Right cardiac atrium (tissue), 5 donors: ENCODE results near the gene MFF. TPM values are rescaled to one million over a fixed set of nuclear protein-coding genes. Genes with fewer than 3 reads are reported as not detected.
A peak's percentile ranks its signal among the peaks of the same experiment; 100 is the strongest.

ENCODE experiments used
- ATAC-seq, 2 donors: fragments of 200-7000 bp; cut with Tn5 transposase; one replicate each; pipeline versions ENCODE4 v1.8.0 to v1.9.1; 2020; ENCODE audit warnings: moderate library complexity in 2 of 2, mild to moderate bottlenecking in 1 of 2
- DNase-seq, 3 donors: peaks; one replicate each; pipeline ENCODE4 v3.0.0-alpha.2; 2020
- H3K27ac ChIP-seq: one replicate; pipeline ENCODE4 v1.5.1; 2013; ENCODE audit warnings: mild to moderate bottlenecking, low read length, control low read depth, moderate library complexity
- H3K27me3 ChIP-seq: one replicate; pipeline ENCODE4 v1.6.1; 2013; ENCODE audit not compliant: control insufficient read depth, insufficient read depth
- H3K4me1 ChIP-seq: one replicate; pipeline ENCODE4 v1.6.1; 2013; ENCODE audit warnings: low read length; ENCODE audit not compliant: control insufficient read depth, insufficient read depth
- H3K4me3 ChIP-seq: one replicate; pipeline ENCODE4 v1.5.1; 2013; ENCODE audit warnings: low read length, control low read depth
- H3K9me3 ChIP-seq: one replicate; pipeline ENCODE4 v1.6.1; 2013; ENCODE audit warnings: low read length; ENCODE audit not compliant: control insufficient read depth
- WGBS: extraction: QIAGEN DNeasy Blood & Tissue Kit; methylation state at CpG from one replicate; pipeline ENCODE4 v1.1.7; 2013; 5-methylcytosine and 5-hydroxymethylcytosine counted together
- intact Hi-C, 4 donors: fragments of 100-400 bp; cut with DNase I; formaldehyde crosslinking; loops; one replicate each; pipeline versions ENCODE4 v1.11.0 to v1.14.0; 2022 to 2023
- long read RNA-seq, 4 donors: library from polyadenylated mRNA; unstranded; transcript quantifications; one replicate each; pipeline ENCODE4 v2.0.0, GENCODE V29; 2020 to 2021
- polyA plus RNA-seq: library from polyadenylated mRNA; stranded (reverse); fragments of 200-250 nt; gene quantifications from one replicate; pipeline ENCODE4 v1.2.3, GENCODE V29; 2013
- total RNA-seq, 4 donors: library from RNA; stranded (reverse); fragmentation: NEBNext Ultra II Directional; extraction: Animal tissue kit (Norgen Biotek cat#: 25700); gene quantifications; one replicate each; pipeline ENCODE4 v1.2.1, GENCODE V29; 2021
- donor health status: healthy with polysubstance abuse.
- donor health status: DM: no; HTN: yes; CAD: no.
- donor health status: DM: no; HTN: no; CAD: no.
- donor health status: DM: no; HTN: yes; CAD: no; lungs with severe emphysema.
- donor health status: DM: yes; HTN: yes; CAD: no.

MFF gene
- 10 to 100 TPM; 73.9 to 96.5 (median 83.6) TPM for total RNA-seq
- 83.5 TPM for polyA plus RNA-seq
- long read RNA-seq, donor 1, transcript MFF-204 (11 exons, 2,186 nt) = minor isoform, 6 of 206 reads
- long read RNA-seq, donor 1, transcript MFF-207 (6 exons, 1,548 nt) = minor isoform, 9 of 206 reads
- long read RNA-seq, donor 1, transcript MFF-201 (9 exons, 2,004 nt) = major isoform, 21 of 206 reads
- long read RNA-seq, donor 1, transcript MFF-203 (8 exons, 1,716 nt) = minor isoform, 10 of 206 reads
- long read RNA-seq, donor 1, partial matches to known transcripts = 2 of 206 reads
- long read RNA-seq, donor 1, other reads (novel, unspliced or antisense) = 149 of 206 reads
- long read RNA-seq, donor 2, transcript MFF-203 (8 exons, 1,716 nt) = minor isoform, 7 of 97 reads
- long read RNA-seq, donor 2, transcript MFF-201 (9 exons, 2,004 nt) = major isoform, 9 of 97 reads
- long read RNA-seq, donor 2, partial matches to known transcripts = 2 of 97 reads
- long read RNA-seq, donor 2, other reads (novel, unspliced or antisense) = 71 of 97 reads
- long read RNA-seq, donor 3, transcript MFF-204 (11 exons, 2,186 nt) = minor isoform, 8 of 267 reads
- long read RNA-seq, donor 3, transcript MFF-203 (8 exons, 1,716 nt) = minor isoform, 18 of 267 reads
- long read RNA-seq, donor 3, transcript MFF-201 (9 exons, 2,004 nt) = major isoform, 24 of 267 reads
- long read RNA-seq, donor 3, transcript MFF-205 (7 exons, 1,085 nt) = minor isoform, 17 of 267 reads
- long read RNA-seq, donor 3, partial matches to known transcripts = 12 of 267 reads
- long read RNA-seq, donor 3, other reads (novel, unspliced or antisense) = 166 of 267 reads
- long read RNA-seq, donor 4, transcript MFF-204 (11 exons, 2,186 nt) = major isoform, 12 of 103 reads
- long read RNA-seq, donor 4, transcript MFF-201 (9 exons, 2,004 nt) = minor isoform, 11 of 103 reads
- long read RNA-seq, donor 4, partial matches to known transcripts = 1 of 103 reads
- long read RNA-seq, donor 4, other reads (novel, unspliced or antisense) = 73 of 103 reads

GRCh38 chr2:227324995-227325838, at the start of gene MFF:
Gene MFF (plus strand): TSS chr2:227325251. CDS start chr2:227330666, 5,415 bp downstream.
- Histone ChIP-seq H3K9me3 (no peaks in the 10 kb centered on the region), H3K27me3 (no peaks in the 10 kb centered on the region), H3K4me1 (peaks cover 2% of the 10 kb centered on the region), H3K4me3 (peak within 1 kb of the TSS; percentile 91), H3K27ac (peak within 1 kb of the TSS; percentile 86)
- peak; percentile 99 to 100 for ATAC-seq
- DNase-seq = peak; percentile 94 to 97 (median 97)
- under 1% methylated on average over 67 of the region's 67 CpGs for WGBS
- intact Hi-C loops = no loop called here

GRCh38 chr2:227280895-227281294, 44.2 kb upstream of the MFF start:
- no peaks in the 10 kb centered on the region for H3K4me1 ChIP-seq
- no peaks in the 10 kb centered on the region for H3K27me3 ChIP-seq
- H3K9me3 ChIP-seq = no peaks in the 10 kb centered on the region
- no peak overlapping the region for H3K27ac ChIP-seq
- H3K4me3 ChIP-seq = no peak overlapping the region
- DNase-seq (no peak), ATAC-seq (no peak)
- intact Hi-C loops = no loop called here

- DNase-seq (no peak), ATAC-seq (no peak)
- 90% methylated on average over 6 of the region's 6 CpGs for WGBS
- H3K4me1 ChIP-seq = no peaks in the 10 kb centered on the region
- no peak overlapping the region for H3K27ac ChIP-seq
- H3K9me3 ChIP-seq = no peaks in the 10 kb centered on the region
- intact Hi-C loops = no loop called here
- H3K27me3 ChIP-seq = no peaks in the 10 kb centered on the region
- no peak overlapping the region for H3K4me3 ChIP-seq
Measured at GRCh38 chr2:227285741-227286236, 39.3 kb upstream of the MFF start.

GRCh38 chr2:227287771-227288170, 37.3 kb upstream of the MFF start:
- no peak overlapping the region for H3K4me3 ChIP-seq
- H3K9me3 ChIP-seq = no peaks in the 10 kb centered on the region
- ATAC-seq = no peak
- no peaks in the 10 kb centered on the region for H3K4me1 ChIP-seq
- intact Hi-C loops = no loop called here
- 89% methylated on average over 5 of the region's 5 CpGs for WGBS
- H3K27ac ChIP-seq = no peak overlapping the region
- H3K27me3 ChIP-seq = no peaks in the 10 kb centered on the region
- no peak for DNase-seq

GRCh38 chr2:227292314-227292713, 32.7 kb upstream of the MFF start:
- intact Hi-C loops = no loop called here
- no peak overlapping the region for H3K4me3 ChIP-seq
- DNase-seq (no peak), ATAC-seq (no peak)
- H3K27ac ChIP-seq = no peak overlapping the region
- 84% methylated on average over 3 of the region's 3 CpGs for WGBS
- no peaks in the 10 kb centered on the region for H3K27me3 ChIP-seq
- no peaks in the 10 kb centered on the region for H3K9me3 ChIP-seq
- H3K4me1 ChIP-seq = no peaks in the 10 kb centered on the region

- no peak for DNase-seq
- 56% methylated on average over 4 of the region's 4 CpGs for WGBS
- H3K9me3 ChIP-seq = no peaks in the 10 kb centered on the region
- no peaks in the 10 kb centered on the region for H3K4me1 ChIP-seq
- intact Hi-C loops = no loop called here
- H3K27me3 ChIP-seq = no peaks in the 10 kb centered on the region
- no peak overlapping the region for H3K4me3 ChIP-seq
- no peak overlapping the region for H3K27ac ChIP-seq
- ATAC-seq = no peak
Measured at GRCh38 chr2:227293531-227293930, 31.5 kb upstream of the MFF start.

- H3K27ac ChIP-seq = no peak overlapping the region
- DNase-seq (no peak), ATAC-seq (no peak)
- intact Hi-C loops = no loop called here
- H3K4me1 ChIP-seq = no peaks in the 10 kb centered on the region
- H3K27me3 ChIP-seq = no peaks in the 10 kb centered on the region
- no peaks in the 10 kb centered on the region for H3K9me3 ChIP-seq
- WGBS = 94% methylated on average over 4 of the region's 4 CpGs
- no peak overlapping the region for H3K4me3 ChIP-seq
Measured at GRCh38 chr2:227295806-227296205, 29.2 kb upstream of the MFF start.

- 84% methylated on average over 3 of the region's 3 CpGs for WGBS
- ATAC-seq = no peak
Measured at GRCh38 chr2:227296671-227297405, 28.2 kb upstream of the MFF start.

GRCh38 chr2:227301523-227301922, 23.5 kb upstream of the MFF start:
- H3K9me3 ChIP-seq = no peaks in the 10 kb centered on the region
- H3K27me3 ChIP-seq = no peaks in the 10 kb centered on the region
- ATAC-seq (no peak), DNase-seq (no peak)
- no peak overlapping the region for H3K4me3 ChIP-seq
- WGBS = 72% methylated on average over 1 of the region's 1 CpG
- intact Hi-C loops = no loop called here
- H3K27ac ChIP-seq = no peak overlapping the region
- H3K4me1 ChIP-seq = no peaks in the 10 kb centered on the region

More at GRCh38 chr2:227296671-227297405, 28.2 kb upstream of the MFF start:
- Histone ChIP-seq H3K27me3 (no peaks in the 10 kb centered on the region), H3K27ac (no peak overlapping the region), H3K9me3 (no peaks in the 10 kb centered on the region), H3K4me1 (no peaks in the 10 kb centered on the region), H3K4me3 (no peak overlapping the region)
- DNase-seq = no peak
- intact Hi-C loops = no loop called here

GRCh38 chr2:227308784-227309183, 16.3 kb upstream of the MFF start:
- H3K4me3 ChIP-seq = no peak overlapping the region
- ATAC-seq (no peak), DNase-seq (no peak)
- intact Hi-C loops = no loop called here
- H3K9me3 ChIP-seq = no peaks in the 10 kb centered on the region
- 80% methylated on average over 4 of the region's 4 CpGs for WGBS
- no peaks in the 10 kb centered on the region for H3K4me1 ChIP-seq
- no peaks in the 10 kb centered on the region for H3K27me3 ChIP-seq
- no peak overlapping the region for H3K27ac ChIP-seq
